GM18507 (cell line): ENCODE measurements around the gene SEZ6L.

Source experiments
- DNase-seq: peaks from one replicate; pipeline ENCODE4 v3.0.0; 2011; ENCODE audit warnings: low read depth; ENCODE audit not compliant: insufficient read length; ENCODE audit errors: extremely low spot score
- FAIRE-seq: peaks from 2 replicates; lab custom pipeline; 2011; peaks lifted over from hg19 to GRCh38; lab: Jason Lieb, UNC

The SEZ6L gene

GRCh38 chr22:26432619-26433311 lies 263.5 kb downstream of the SEZ6L start:
- DNase-seq (no peak), FAIRE-seq (peak; percentile 88)
